Spleen (tissue), 11 donors: Measurements from ENCODE around the gene CD180. TPM values are rescaled to one million over a fixed set of nuclear protein-coding genes. Genes with fewer than 3 reads are reported as not detected.

Experiments
- DNase-seq: peaks from one replicate; pipeline ENCODE4 v3.0.0-alpha.2; 2020
- H3K27ac ChIP-seq, 8 donors: fragments of 200-600 bp; sonication (generic) in 7 of 8; 1 replicate in 4 of 8; 2 replicates in 4 of 8; pipeline versions ENCODE4 v1.5.0 to v1.8.0; 2016 to 2021; ENCODE audit warnings: inconsistent platforms in 4 of 8, mild to moderate bottlenecking in 4 of 8, moderate library complexity in 1 of 8
- H3K27me3 ChIP-seq, 7 donors: fragments of 200-600 bp; sonication (generic) in 6 of 7; replicated peaks in 1 of 7; 1 replicate in 4 of 7; 2 replicates in 3 of 7; pipeline versions ENCODE4 v1.5.0 to v1.8.0; 2016 to 2021; ENCODE audit warnings: inconsistent platforms in 3 of 7, mild to moderate bottlenecking in 1 of 7
- H3K36me3 ChIP-seq, 6 donors: fragments of 200-600 bp; sonication (generic) in 5 of 6; 1 replicate in 4 of 6; 2 replicates in 2 of 6; pipeline versions ENCODE4 v1.5.0 to v1.8.0; 2016 to 2021; ENCODE audit warnings: inconsistent platforms in 2 of 6
- H3K4me1 ChIP-seq, 6 donors: fragments of 200-600 bp; sonication (generic) in 5 of 6; 1 replicate in 3 of 6; 2 replicates in 3 of 6; pipeline versions ENCODE4 v1.5.0 to v1.8.0; 2016 to 2021; ENCODE audit warnings: inconsistent platforms in 3 of 6
- H3K4me3 ChIP-seq, 8 donors: fragments of 200-600 bp; sonication (generic) in 7 of 8; 1 replicate in 4 of 8; 2 replicates in 4 of 8; pipeline versions ENCODE4 v1.5.0 to v1.8.0; 2016 to 2021; ENCODE audit warnings: inconsistent platforms in 4 of 8, mild to moderate bottlenecking in 4 of 8, moderate library complexity in 2 of 8
- H3K9me3 ChIP-seq, 8 donors: fragments of 200-600 bp; sonication (generic) in 7 of 8; 1 replicate in 4 of 8; 2 replicates in 4 of 8; pipeline versions ENCODE4 v1.5.0 to v1.8.0; 2016 to 2021; ENCODE audit warnings: inconsistent platforms in 4 of 8
- CTCF ChIP-seq, 11 experiments: fragments of 200-600 bp in 7 of 11; fragments of 450-650 bp in 4 of 11; sonication (generic) in 4 of 11; IDR thresholded peaks in 8 of 11; conservative IDR thresholded peaks in 3 of 11; 1 replicate in 7 of 11; 2 replicates in 4 of 11; pipeline versions ENCODE4 v1.4.0 to v1.8.0; 2016 to 2021; ENCODE audit warnings: antibody characterized with exemption in 11 of 11, inconsistent platforms in 4 of 11, mild to moderate bottlenecking in 1 of 11
- POLR2A ChIP-seq, 3 donors: fragments of 450-650 bp; IDR thresholded peaks; one replicate each; pipeline ENCODE4 v1.5.1; 2017; ENCODE audit warnings: antibody characterized with exemption in 3 of 3, mild to moderate bottlenecking in 1 of 3
- POLR2AphosphoS5 ChIP-seq, 3 donors: sonication (generic); formaldehyde crosslinking; IDR thresholded peaks; one replicate each; pipeline ENCODE4 v1.5.1; 2017; ENCODE audit warnings: antibody characterized with exemption in 3 of 3
- WGBS, 5 donors: extraction: QIAGEN DNeasy Blood & Tissue Kit in 3 of 5; methylation state at CpG; one replicate each; pipeline versions ENCODE4 v1.1.5 to v1.1.7; 2013 to 2018; 5-methylcytosine and 5-hydroxymethylcytosine counted together
- intact Hi-C: fragments of 100-400 bp; cut with DNase I; formaldehyde crosslinking; loops from one replicate; pipeline ENCODE4 v1.15.0; 2023; ENCODE audit warnings: low total_unique reads
- polyA plus RNA-seq, 3 donors: library from polyadenylated mRNA; stranded (reverse); fragments of 200-250 nt; gene quantifications; one replicate each; pipeline ENCODE4 v1.2.1, GENCODE V29; 2013
- total RNA-seq, 7 donors: library from RNA; depleted of rRNA in 3 of 7; stranded (reverse); fragments of >200 nt in 3 of 7; fragmentation: NEBNext Ultra II Directional in 4 of 7; extraction: Animal tissue kit (Norgen Biotek cat#: 25700) in 4 of 7; gene quantifications; one replicate each; pipeline versions ENCODE4 v1.1.0 to v1.2.1, GENCODE V29; 2016 to 2021
- donor health status: healthy with polysubstance abuse.
- donor health status: DM: no; HTN: no; CAD: no; lungs with moderate emphysema.
- donor health status: DM: no; HTN: no; CAD: no.
- donor health status: Bipolar disorder and iron deficiency.
- donor health status: healthy.
- donor health status: DM: no; HTN: no; CAD: no.
- donor health status: DM: yes; HTN: yes; CAD: no.

The CD180 gene
- total and polyA plus RNA-seq, 10 donors, result 11.6 to 39.2 (median 25.0) TPM

- Histone ChIP-seq H3K4me3 (no peak overlapping the region), H3K36me3 (no peaks in the 10 kb centered on the region), H3K27ac (peak overlapping the region; percentile 14 to 93 (median 86)), H3K4me1 (peaks cover 27 to 100% (median 92%) of the 10 kb centered on the region in 6 donors), H3K9me3 (peaks cover 0 to 17% (median 0%) of the 10 kb centered on the region in 8 donors), H3K27me3 (no peaks in the 10 kb centered on the region)
- 30 to 41% (median 33%) methylated on average over 4 of the region's 4 CpGs for WGBS, 5 donors
- intact Hi-C loops, result loop anchor here (10.0 kb wide), 1 partner anchor 218 kb away; no protein-coding TSS in a partner anchor
- TF ChIP-seq POLR2AphosphoS5 (IDR thresholded peaks at IDR 0.05), result peak in 1 of 3 donors; percentile 55
- no peak for TF ChIP-seq POLR2A (IDR thresholded peaks at IDR 0.05)
- no peak for TF ChIP-seq CTCF (IDR thresholded peaks at IDR 0.05 in 8 of 11, conservative IDR thresholded peaks at IDR 0.05 in 3 of 11)
- DNase-seq, result no peak
Measured at GRCh38 chr5:67202828-67203227, 6.2 kb upstream of the CD180 start.

GRCh38 chr5:67201897-67202549 is 5.4 kb upstream of the CD180 start:
- 63 to 78% (median 76%) methylated on average over 6 of the region's 6 CpGs for WGBS, 5 donors
- H3K36me3 ChIP-seq, result no peaks in the 10 kb centered on the region
- H3K4me3 ChIP-seq, result no peak overlapping the region
- DNase-seq, result no peak
- no peak for TF ChIP-seq CTCF (IDR thresholded peaks at IDR 0.05 in 8 of 11, conservative IDR thresholded peaks at IDR 0.05 in 3 of 11)
- TF ChIP-seq POLR2A (IDR thresholded peaks at IDR 0.05), result no peak
- no peak for TF ChIP-seq POLR2AphosphoS5 (IDR thresholded peaks at IDR 0.05)
- intact Hi-C loops, result loop anchor here (10.0 kb wide), 1 partner anchor 217 kb away; no protein-coding TSS in a partner anchor
- H3K9me3 ChIP-seq, result peaks cover 0 to 17% (median 0%) of the 10 kb centered on the region in 8 donors
- peaks cover 27 to 100% (median 91%) of the 10 kb centered on the region in 6 donors for H3K4me1 ChIP-seq
- H3K27me3 ChIP-seq, result no peaks in the 10 kb centered on the region
- peak overlapping the region in 6 of 8 donors; percentile 76 to 93 (median 88) for H3K27ac ChIP-seq

- TF ChIP-seq CTCF (IDR thresholded peaks at IDR 0.05 in 8 of 11, conservative IDR thresholded peaks at IDR 0.05 in 3 of 11) (no peak), POLR2A (IDR thresholded peaks at IDR 0.05) (no peak), POLR2AphosphoS5 (IDR thresholded peaks at IDR 0.05) (no peak)
- Histone ChIP-seq H3K27ac (peak overlapping the region in 4 of 8 donors; percentile 11 to 59 (median 48)), H3K27me3 (no peaks in the 10 kb centered on the region), H3K9me3 (peaks cover 0 to 17% (median 0%) of the 10 kb centered on the region in 8 donors), H3K36me3 (no peaks in the 10 kb centered on the region), H3K4me1 (peaks cover 23 to 99% (median 85%) of the 10 kb centered on the region in 6 donors), H3K4me3 (no peak overlapping the region)
- WGBS, 5 donors, result 93 to 96% (median 95%) methylated on average over 2 of the region's 2 CpGs
- intact Hi-C loops, result loop anchor here (10.0 kb wide), 1 partner anchor 216 kb away; no protein-coding TSS in a partner anchor
- DNase-seq, result no peak
Measured at GRCh38 chr5:67200809-67201562, 4.4 kb upstream of the CD180 start.

- intact Hi-C loops, result loop anchor here (10.0 kb wide), 1 partner anchor 215 kb away; no protein-coding TSS in a partner anchor
- H3K4me1 ChIP-seq, result peaks cover 13 to 97% (median 74%) of the 10 kb centered on the region in 6 donors
Measured at GRCh38 chr5:67199859-67200258, 3.3 kb upstream of the CD180 start.

More at GRCh38 chr5:67199859-67200258, 3.3 kb upstream of the CD180 start:
- DNase-seq, result no peak
- no peak for TF ChIP-seq CTCF (IDR thresholded peaks at IDR 0.05 in 8 of 11, conservative IDR thresholded peaks at IDR 0.05 in 3 of 11)
- no peak for TF ChIP-seq POLR2A (IDR thresholded peaks at IDR 0.05)
- TF ChIP-seq POLR2AphosphoS5 (IDR thresholded peaks at IDR 0.05), result no peak
- no peak overlapping the region for H3K4me3 ChIP-seq
- no peaks in the 10 kb centered on the region for H3K36me3 ChIP-seq
- peak overlapping the region in 5 of 8 donors; percentile 11 to 88 (median 43) for H3K27ac ChIP-seq
- peaks cover 0 to 17% (median 0%) of the 10 kb centered on the region in 8 donors for H3K9me3 ChIP-seq
- no peaks in the 10 kb centered on the region for H3K27me3 ChIP-seq
